Activated naive CD8-positive, alpha-beta T cell treated with anti-CD3 and anti-CD28 coated beads, Interleukin-2, amount 50 U/mL, for 24 hours (primary cell): ENCODE measurements around the gene MOB3C.
"Not testable (repeated sequence)": the region's sequence is repeated elsewhere in the genome, so short reads cannot be mapped to it uniquely, and the experiment has no call there.

Source experiments
- ATAC-seq: fragments of 150-1000 bp; cut with Tn5 transposase; one replicate; pipeline ENCODE4 v1.10.0; 2021
- DNase-seq: peaks from one replicate; pipeline ENCODE4 v3.0.0; 2021
- H3K27ac Mint-ChIP-seq: one replicate; pipeline ENCODE4 v1.8.0; 2021; ENCODE audit warnings: mild to moderate bottlenecking, mixed read lengths
- H3K27me3 Mint-ChIP-seq: one replicate; pipeline ENCODE4 v1.8.0; 2021; ENCODE audit warnings: mixed read lengths
- H3K36me3 Mint-ChIP-seq: one replicate; pipeline ENCODE4 v1.8.0; 2021; ENCODE audit warnings: low read depth, mixed read lengths
- H3K4me1 Mint-ChIP-seq: one replicate; pipeline ENCODE4 v1.8.0; 2021; ENCODE audit warnings: mixed read lengths
- H3K4me3 Mint-ChIP-seq: one replicate; pipeline ENCODE4 v1.8.0; 2021; ENCODE audit warnings: mild to moderate bottlenecking, moderate library complexity, mixed read lengths
- H3K9me3 Mint-ChIP-seq: one replicate; pipeline ENCODE4 v1.8.0; 2021; ENCODE audit warnings: mixed read lengths

MOB3C gene

GRCh38 chr1:46616277-46617107 lies at the start of gene MOB3C:
MOB3C (minus strand) TSS chr1:46616811; CDS start chr1:46613321, 3,490 bp downstream.
- peak; percentile 70 for DNase-seq
- H3K4me3 Mint-ChIP-seq: peak within 1 kb of the TSS; percentile 86
- H3K36me3 Mint-ChIP-seq: peaks cover 3% of the 10 kb centered on the region
- H3K27ac Mint-ChIP-seq: peak within 1 kb of the TSS; percentile 85
- no peaks in the 10 kb centered on the region for H3K27me3 Mint-ChIP-seq
- H3K9me3 Mint-ChIP-seq: no peaks in the 10 kb centered on the region
- peak; percentile 67 for ATAC-seq
- peaks cover 59% of the 10 kb centered on the region for H3K4me1 Mint-ChIP-seq

GRCh38 chr1:46665983-46666382 lies 49.4 kb upstream of the MOB3C start:
- Mint-ChIP-seq H3K36me3 (peaks cover 20% of the 10 kb centered on the region), H3K27me3 (no peaks in the 10 kb centered on the region), H3K4me1 (peaks cover 15% of the 10 kb centered on the region), H3K4me3 (no peak overlapping the region), H3K9me3 (no peaks in the 10 kb centered on the region), H3K27ac (no peak overlapping the region)
- ATAC-seq (no peak), DNase-seq (no peak)

GRCh38 chr1:46662919-46663318 lies 46.3 kb upstream of the MOB3C start:
- peaks cover 21% of the 10 kb centered on the region for H3K4me1 Mint-ChIP-seq
- not testable (repeated sequence) for H3K4me3 Mint-ChIP-seq, H3K9me3 Mint-ChIP-seq, ATAC-seq, H3K27ac Mint-ChIP-seq, DNase-seq, H3K27me3 Mint-ChIP-seq
- peaks cover 22% of the 10 kb centered on the region for H3K36me3 Mint-ChIP-seq

- not testable (repeated sequence) for H3K9me3 Mint-ChIP-seq, H3K4me3 Mint-ChIP-seq, H3K27me3 Mint-ChIP-seq, H3K4me1 Mint-ChIP-seq, ATAC-seq, H3K27ac Mint-ChIP-seq, DNase-seq
- peaks cover 37% of the 10 kb centered on the region for H3K36me3 Mint-ChIP-seq
Observed at GRCh38 chr1:46660116-46660515, 43.5 kb upstream of the MOB3C start.

GRCh38 chr1:46659307-46659870 lies 42.8 kb upstream of the MOB3C start:
- Mint-ChIP-seq H3K27me3 (no peaks in the 10 kb centered on the region), H3K4me1 (peaks cover 5% of the 10 kb centered on the region), H3K9me3 (no peaks in the 10 kb centered on the region), H3K4me3 (no peak overlapping the region), H3K36me3 (peaks cover 36% of the 10 kb centered on the region), H3K27ac (no peak overlapping the region)
- no peak for ATAC-seq
- DNase-seq: no peak

GRCh38 chr1:46657775-46658174 lies 41.2 kb upstream of the MOB3C start:
- ATAC-seq: no peak

GRCh38 chr1:46656643-46657042 lies 40.0 kb upstream of the MOB3C start:
- DNase-seq (no peak), ATAC-seq (no peak)
- Mint-ChIP-seq H3K4me1 (peaks cover 14% of the 10 kb centered on the region), H3K36me3 (peaks cover 39% of the 10 kb centered on the region), H3K27me3 (no peaks in the 10 kb centered on the region), H3K4me3 (no peak overlapping the region), H3K27ac (no peak overlapping the region), H3K9me3 (no peaks in the 10 kb centered on the region)

More at GRCh38 chr1:46657775-46658174, 41.2 kb upstream of the MOB3C start:
- no peak overlapping the region for H3K4me3 Mint-ChIP-seq
- peaks cover 32% of the 10 kb centered on the region for H3K36me3 Mint-ChIP-seq
- peaks cover 14% of the 10 kb centered on the region for H3K4me1 Mint-ChIP-seq
- no peaks in the 10 kb centered on the region for H3K27me3 Mint-ChIP-seq
- no peaks in the 10 kb centered on the region for H3K9me3 Mint-ChIP-seq
- no peak for DNase-seq
- no peak overlapping the region for H3K27ac Mint-ChIP-seq

GRCh38 chr1:46655848-46656247 lies 39.2 kb upstream of the MOB3C start:
- H3K36me3 Mint-ChIP-seq: peaks cover 42% of the 10 kb centered on the region
- no peak overlapping the region for H3K27ac Mint-ChIP-seq
- H3K4me1 Mint-ChIP-seq: peaks cover 14% of the 10 kb centered on the region
- ATAC-seq: no peak
- H3K4me3 Mint-ChIP-seq: no peak overlapping the region
- H3K9me3 Mint-ChIP-seq: no peaks in the 10 kb centered on the region
- no peaks in the 10 kb centered on the region for H3K27me3 Mint-ChIP-seq
- DNase-seq: no peak

GRCh38 chr1:46654698-46655097 lies 38.1 kb upstream of the MOB3C start:
- ATAC-seq, H3K27me3 Mint-ChIP-seq, H3K4me3 Mint-ChIP-seq, DNase-seq, H3K9me3 Mint-ChIP-seq, H3K27ac Mint-ChIP-seq: not testable (repeated sequence)
- peaks cover 13% of the 10 kb centered on the region for H3K4me1 Mint-ChIP-seq
- H3K36me3 Mint-ChIP-seq: peaks cover 51% of the 10 kb centered on the region

- Mint-ChIP-seq H3K4me1 (peaks cover 9% of the 10 kb centered on the region), H3K27ac (peak overlapping the region; percentile 20), H3K36me3 (peaks cover 56% of the 10 kb centered on the region), H3K9me3 (peaks cover 4% of the 10 kb centered on the region), H3K4me3 (no peak overlapping the region), H3K27me3 (no peaks in the 10 kb centered on the region)
- DNase-seq: no peak
- no peak for ATAC-seq
Observed at GRCh38 chr1:46654012-46654411, 37.4 kb upstream of the MOB3C start.

GRCh38 chr1:46653405-46653958 lies 36.9 kb upstream of the MOB3C start:
- Mint-ChIP-seq H3K4me1 (peaks cover 9% of the 10 kb centered on the region), H3K9me3 (peaks cover 4% of the 10 kb centered on the region), H3K36me3 (peaks cover 56% of the 10 kb centered on the region), H3K4me3 (no peak overlapping the region), H3K27me3 (no peaks in the 10 kb centered on the region), H3K27ac (peak overlapping the region; percentile 20)
- ATAC-seq (peak; percentile 75), DNase-seq (no peak)

- Mint-ChIP-seq H3K4me3 (no peak overlapping the region), H3K27me3 (no peaks in the 10 kb centered on the region), H3K36me3 (peaks cover 53% of the 10 kb centered on the region), H3K9me3 (peaks cover 4% of the 10 kb centered on the region), H3K4me1 (peaks cover 10% of the 10 kb centered on the region), H3K27ac (peak overlapping the region; percentile 19)
- ATAC-seq (no peak), DNase-seq (no peak)
Observed at GRCh38 chr1:46652321-46653100, 35.9 kb upstream of the MOB3C start.

GRCh38 chr1:46651152-46651551 lies 34.5 kb upstream of the MOB3C start:
- not testable (repeated sequence) for DNase-seq, H3K4me3 Mint-ChIP-seq, H3K27ac Mint-ChIP-seq, H3K9me3 Mint-ChIP-seq, H3K27me3 Mint-ChIP-seq, ATAC-seq
- Mint-ChIP-seq H3K4me1 (peaks cover 18% of the 10 kb centered on the region), H3K36me3 (peaks cover 61% of the 10 kb centered on the region)

- DNase-seq (no peak), ATAC-seq (no peak)
- H3K27ac Mint-ChIP-seq: no peak overlapping the region
- peaks cover 54% of the 10 kb centered on the region for H3K36me3 Mint-ChIP-seq
- H3K4me1 Mint-ChIP-seq: peaks cover 18% of the 10 kb centered on the region
- no peaks in the 10 kb centered on the region for H3K27me3 Mint-ChIP-seq
- H3K4me3 Mint-ChIP-seq: no peak overlapping the region
- H3K9me3 Mint-ChIP-seq: peaks cover 4% of the 10 kb centered on the region
Observed at GRCh38 chr1:46650491-46650890, 33.9 kb upstream of the MOB3C start.
